ENCODE results near the gene PPHLN1.

The PPHLN1 gene

DNA sequence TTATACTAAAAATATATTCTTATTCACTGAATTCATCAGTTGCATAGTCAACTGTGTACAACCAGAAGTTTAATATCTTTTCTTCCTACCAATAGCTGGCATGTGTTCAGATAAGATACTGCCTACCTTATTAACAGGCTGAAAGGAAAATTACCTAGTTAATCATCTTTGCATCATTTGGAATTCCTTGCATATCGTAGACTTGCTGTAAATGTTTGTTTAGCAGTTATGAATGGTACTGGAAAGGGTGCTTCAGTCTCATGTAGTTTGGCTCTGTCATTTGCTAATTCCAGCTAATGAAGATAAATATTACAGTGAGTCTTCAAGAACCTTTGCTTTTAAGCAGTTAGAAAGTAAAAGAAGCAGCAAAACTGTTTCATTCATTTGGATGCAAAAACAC, 84.4 kb downstream of the PPHLN1 start:
- TF ChIP-seq, protein P1, sequence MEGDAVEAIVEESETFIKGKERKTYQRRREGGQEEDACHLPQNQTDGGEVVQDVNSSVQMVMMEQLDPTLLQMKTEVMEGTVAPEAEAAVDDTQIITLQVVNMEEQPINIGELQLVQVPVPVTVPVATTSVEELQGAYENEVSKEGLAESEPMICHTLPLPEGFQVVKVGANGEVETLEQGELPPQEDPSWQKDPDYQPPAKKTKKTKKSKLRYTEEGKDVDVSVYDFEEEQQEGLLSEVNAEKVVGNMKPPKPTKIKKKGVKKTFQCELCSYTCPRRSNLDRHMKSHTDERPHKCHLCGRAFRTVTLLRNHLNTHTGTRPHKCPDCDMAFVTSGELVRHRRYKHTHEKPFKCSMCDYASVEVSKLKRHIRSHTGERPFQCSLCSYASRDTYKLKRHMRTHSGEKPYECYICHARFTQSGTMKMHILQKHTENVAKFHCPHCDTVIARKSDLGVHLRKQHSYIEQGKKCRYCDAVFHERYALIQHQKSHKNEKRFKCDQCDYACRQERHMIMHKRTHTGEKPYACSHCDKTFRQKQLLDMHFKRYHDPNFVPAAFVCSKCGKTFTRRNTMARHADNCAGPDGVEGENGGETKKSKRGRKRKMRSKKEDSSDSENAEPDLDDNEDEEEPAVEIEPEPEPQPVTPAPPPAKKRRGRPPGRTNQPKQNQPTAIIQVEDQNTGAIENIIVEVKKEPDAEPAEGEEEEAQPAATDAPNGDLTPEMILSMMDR (conservative IDR thresholded peaks at IDR 0.05; ENCODE audit: control insufficient read depth, insufficient read depth, low read depth, low read length), result no peak
- H3K4me3 ChIP-seq (ENCODE audit: control insufficient read depth, low read depth, low read length), result no peak overlapping the region
- DNase-seq (ENCODE audit: low read depth), result no peak

DNA sequence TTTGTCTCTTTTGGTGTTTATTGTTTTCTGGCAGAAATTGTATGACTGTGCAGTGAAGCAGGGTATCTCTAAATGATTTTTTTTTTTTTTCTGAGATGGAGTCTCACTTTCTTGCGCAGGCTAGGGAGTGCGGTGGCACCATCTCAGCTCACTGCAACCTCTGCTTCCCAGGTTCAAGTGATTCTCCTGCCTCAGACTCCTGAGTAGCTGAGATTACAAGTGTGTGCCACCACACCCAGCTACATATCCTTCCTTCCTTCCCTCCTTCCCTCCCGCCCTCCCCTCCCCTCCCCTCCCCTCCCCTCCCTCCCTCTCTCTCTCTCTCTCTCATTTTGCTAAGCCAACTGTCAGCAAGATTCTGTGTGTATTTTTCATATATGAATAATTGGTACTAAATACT, 94.4 kb downstream of the PPHLN1 start:
- H3K4me3 ChIP-seq (ENCODE audit: control insufficient read depth, low read depth, low read length), result no peak overlapping the region
- TF ChIP-seq, protein P1 (conservative IDR thresholded peaks at IDR 0.05; ENCODE audit: control insufficient read depth, insufficient read depth, low read depth, low read length), result no peak
- no peak for DNase-seq (ENCODE audit: low read depth)

- TF ChIP-seq, protein P1 (conservative IDR thresholded peaks at IDR 0.05; ENCODE audit: control insufficient read depth, insufficient read depth, low read depth, low read length), result no peak
- DNase-seq (ENCODE audit: low read depth), result peak; percentile 85
- no peak overlapping the region for H3K4me3 ChIP-seq (ENCODE audit: control insufficient read depth, low read depth, low read length)
Measured at GRCh38 chr12:42421844-42422779, 96.1 kb downstream of the PPHLN1 start.

DNA sequence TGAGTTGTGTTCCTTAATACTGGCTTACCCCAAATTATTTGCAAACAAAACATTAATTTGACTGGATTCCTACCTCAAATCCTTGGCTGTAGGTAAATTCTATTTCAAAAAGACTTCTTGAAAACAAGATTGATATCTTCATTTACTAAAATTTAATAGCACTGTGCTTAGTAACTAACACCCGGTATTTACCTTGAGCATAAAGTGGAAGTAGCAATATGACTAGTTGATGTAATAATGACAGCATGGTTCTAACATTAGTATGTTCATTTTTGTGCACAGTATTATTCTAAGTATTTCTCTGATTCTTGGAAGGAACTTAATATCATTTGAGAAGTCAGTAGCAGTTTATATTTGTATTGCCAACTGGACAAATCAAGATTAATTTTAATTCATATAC, 96.8 kb downstream of the PPHLN1 start:
- no peak overlapping the region for H3K4me3 ChIP-seq (ENCODE audit: control insufficient read depth, low read depth, low read length)
- TF ChIP-seq, protein P1 (conservative IDR thresholded peaks at IDR 0.05; ENCODE audit: control insufficient read depth, insufficient read depth, low read depth, low read length), result no peak
- no peak for DNase-seq (ENCODE audit: low read depth)

DNA sequence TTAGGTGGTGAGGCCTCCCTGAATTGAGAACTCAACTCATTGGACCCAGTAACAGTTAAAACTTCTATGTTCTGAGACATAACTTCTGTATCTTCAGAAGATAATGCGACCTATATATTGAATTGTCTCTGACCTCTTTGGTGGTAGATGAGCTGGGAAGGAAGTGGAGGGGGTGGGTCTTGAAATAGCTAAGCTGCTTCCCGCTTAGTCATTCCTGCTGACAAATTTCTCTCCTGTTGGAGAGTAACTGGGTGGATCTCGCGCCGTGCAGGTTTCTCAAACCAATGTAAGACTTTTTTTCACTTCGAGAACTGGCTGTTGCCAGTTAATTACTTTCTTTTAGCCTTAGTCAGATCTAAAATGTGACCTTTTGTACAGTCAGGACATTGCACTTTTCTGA, 100.8 kb downstream of the PPHLN1 start:
- DNase-seq (ENCODE audit: low read depth), result peak; percentile 70
- TF ChIP-seq, protein P1 (conservative IDR thresholded peaks at IDR 0.05; ENCODE audit: control insufficient read depth, insufficient read depth, low read depth, low read length), result no peak
- H3K4me3 ChIP-seq (ENCODE audit: control insufficient read depth, low read depth, low read length), result no peak overlapping the region

DNA sequence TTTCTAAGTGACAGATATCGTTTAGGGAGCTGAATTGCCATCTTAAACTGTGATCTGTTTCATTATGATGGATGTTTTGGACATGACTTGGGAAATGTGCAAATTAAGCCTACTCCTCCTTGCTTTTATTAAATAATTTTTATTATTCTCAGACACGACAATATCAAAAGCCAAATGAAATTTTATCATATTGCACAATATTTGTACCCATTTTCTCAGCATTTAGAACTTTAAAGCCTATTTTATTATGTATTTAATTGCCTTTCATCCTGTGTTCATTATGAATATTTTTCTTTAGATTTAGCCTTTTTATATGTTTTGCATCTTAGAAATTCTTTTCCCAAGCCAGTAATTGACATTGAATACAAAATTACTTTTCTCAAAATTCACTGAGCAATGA, 102.9 kb downstream of the PPHLN1 start:
- H3K4me3 ChIP-seq (ENCODE audit: control insufficient read depth, low read depth, low read length), result no peak overlapping the region
- TF ChIP-seq, protein P1 (conservative IDR thresholded peaks at IDR 0.05; ENCODE audit: control insufficient read depth, insufficient read depth, low read depth, low read length), result no peak
- no peak for DNase-seq (ENCODE audit: low read depth)
